GM19025 (cell line): ENCODE measurements around the gene PTPN11.

ENCODE experiments used
- ATAC-seq: cut with Tn5 transposase; IDR thresholded peaks from one replicate; pipeline ENCODE4 v1.9.1; 2021; ENCODE audit warnings: mild to moderate bottlenecking, low read depth, moderate library complexity; ENCODE audit not compliant: unreplicated experiment

Gene PTPN11

DNA sequence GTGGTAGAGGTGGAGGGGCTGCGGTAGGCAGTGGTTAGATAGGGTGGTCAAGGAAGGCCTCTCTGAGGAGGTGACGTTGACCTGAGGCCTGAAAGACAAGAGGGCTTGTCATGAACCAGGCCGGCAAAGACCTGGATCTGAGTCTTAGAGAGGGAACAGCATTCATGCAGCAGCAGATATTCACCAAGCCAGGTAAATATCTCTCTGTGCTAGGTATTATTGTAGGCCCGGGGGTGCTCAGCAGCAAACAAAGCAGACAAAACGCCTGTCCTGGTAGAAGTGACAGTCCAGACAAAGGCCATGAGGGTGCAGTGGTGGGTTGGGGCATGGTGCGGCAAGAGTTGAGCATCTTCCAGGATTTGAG lies 117.6 kb downstream of the PTPN11 start:
- ATAC-seq, result no peak

DNA sequence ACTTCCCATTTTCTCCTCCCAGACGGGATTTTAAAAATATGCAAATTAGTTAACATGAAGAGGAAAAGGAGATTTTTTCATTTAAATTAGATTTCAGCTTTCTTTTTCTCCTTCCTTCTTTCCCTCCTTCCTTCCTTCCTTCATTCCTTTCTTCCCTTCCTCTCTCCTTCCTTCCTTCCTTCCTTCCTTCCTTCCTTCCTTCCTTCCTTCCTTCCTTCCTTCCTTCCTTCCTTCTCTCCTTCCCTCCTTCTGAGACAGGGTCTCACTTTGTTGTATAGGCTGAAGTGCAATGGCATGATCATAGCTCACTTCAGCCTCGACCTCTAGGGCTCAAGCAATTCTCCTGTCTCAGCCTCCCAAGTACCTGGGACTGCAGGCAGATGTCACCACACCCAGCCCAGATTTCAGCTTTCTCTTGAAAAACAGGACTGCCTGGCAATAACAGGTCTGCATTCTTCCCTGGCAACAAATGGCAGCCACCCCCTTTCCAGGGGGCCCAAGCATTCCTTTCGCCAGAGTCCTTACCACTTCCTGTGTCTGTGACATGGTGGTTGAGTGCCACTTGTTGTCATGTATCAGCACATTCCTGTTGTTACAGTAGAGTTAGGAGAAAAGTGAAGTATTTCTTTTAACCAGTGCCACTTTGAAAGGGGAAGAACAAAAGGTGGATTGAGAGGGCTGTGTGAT lies 119.1 kb downstream of the PTPN11 start:
- ATAC-seq, result no peak

DNA sequence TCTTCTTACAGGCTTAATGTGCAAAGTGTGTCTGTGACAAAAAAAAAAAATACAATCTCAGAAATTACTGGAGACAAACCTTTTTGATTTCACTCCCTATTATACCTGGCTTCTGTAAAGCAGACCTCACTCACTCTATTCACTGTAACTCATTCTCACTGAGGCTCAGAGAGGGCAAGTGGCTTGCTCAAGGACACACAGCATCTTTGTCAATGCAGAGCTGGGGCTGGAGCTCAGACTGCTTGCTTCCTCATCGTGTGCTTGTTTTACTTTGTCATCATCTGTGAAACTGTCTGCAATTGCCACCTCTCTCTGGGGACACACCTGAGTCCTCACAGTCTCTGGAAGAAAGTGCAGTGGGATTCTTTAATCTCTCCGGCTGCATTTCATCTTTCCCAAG lies 120.0 kb downstream of the PTPN11 start:
- no peak for ATAC-seq

DNA sequence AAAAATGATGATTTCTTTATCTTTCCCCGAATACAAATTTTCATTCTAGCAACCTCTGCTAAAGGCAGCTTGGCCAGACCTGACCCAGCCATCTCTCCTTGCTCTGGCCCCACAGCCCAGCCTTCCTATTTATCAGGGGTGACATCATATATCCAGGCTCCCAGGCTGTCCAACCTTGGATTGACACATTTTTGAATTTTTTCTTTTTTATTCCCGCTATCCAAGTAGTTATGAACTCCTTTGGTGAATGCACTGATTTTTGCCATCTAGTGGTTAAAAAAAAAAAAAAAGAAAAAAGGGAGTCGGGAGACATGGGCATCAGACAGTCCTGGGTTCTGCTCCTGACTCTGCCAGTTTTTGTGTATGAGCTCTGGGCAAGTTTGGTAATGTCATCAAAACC lies 120.5 kb downstream of the PTPN11 start:
- no peak for ATAC-seq

DNA sequence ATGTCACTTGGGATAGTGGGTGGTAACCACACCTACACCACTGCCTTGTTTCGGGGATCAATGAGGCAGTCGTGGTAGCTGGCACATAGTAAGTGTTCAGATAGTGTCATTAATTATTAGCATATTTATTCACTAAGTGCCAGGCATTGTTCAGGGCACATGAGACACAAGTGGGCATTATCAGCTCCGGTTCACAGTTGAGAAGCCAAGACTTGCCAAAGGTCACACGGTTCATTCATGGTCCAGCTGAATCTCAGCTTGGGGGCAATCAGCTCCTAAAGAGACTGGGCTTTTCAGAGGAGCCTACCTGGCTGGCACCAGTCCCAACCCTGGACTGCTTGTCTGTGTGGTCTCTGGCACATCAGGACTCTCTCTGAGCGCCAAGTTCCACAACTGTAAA lies 121.3 kb downstream of the PTPN11 start:
- ATAC-seq, result no peak

DNA sequence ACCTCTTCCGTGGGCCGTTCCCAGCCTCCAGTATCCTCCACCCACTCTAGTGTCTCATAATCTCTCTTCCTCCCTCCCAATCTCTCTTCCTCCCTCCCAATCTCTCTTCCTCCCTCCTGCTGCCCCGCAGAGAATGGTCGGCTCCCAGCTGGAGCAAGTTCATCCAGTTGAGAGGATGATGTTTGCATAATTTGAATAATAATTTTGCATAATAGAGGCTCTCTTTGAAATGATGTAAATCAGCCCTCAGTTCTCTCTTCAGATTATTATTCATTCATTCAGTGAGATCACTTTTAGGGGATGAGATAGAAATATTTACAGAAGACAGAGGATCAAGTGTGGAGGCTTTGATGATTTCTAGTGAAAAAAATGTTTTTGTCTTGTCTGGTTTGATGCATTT lies 125.0 kb downstream of the PTPN11 start:
- ATAC-seq, result no peak

DNA sequence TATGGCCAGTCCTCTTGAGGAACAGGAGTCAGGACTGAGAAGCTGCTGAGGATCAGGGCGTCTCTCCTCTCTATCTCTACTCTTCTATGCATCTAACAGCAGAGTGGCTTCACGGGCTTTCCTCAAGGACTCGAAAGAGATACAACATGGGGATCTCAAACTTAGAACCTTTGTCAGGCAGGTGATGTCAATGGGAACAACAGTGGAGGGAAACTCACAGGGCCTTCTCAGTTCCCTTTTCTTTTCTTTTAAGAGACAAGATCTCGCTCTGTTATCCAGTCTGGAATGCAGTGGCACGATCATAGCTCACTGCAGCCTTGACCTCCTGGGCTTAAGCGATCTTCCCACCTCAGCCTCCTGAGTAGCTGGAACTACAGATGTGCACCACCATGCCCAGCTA lies 127.6 kb downstream of the PTPN11 start:
- no peak for ATAC-seq

DNA sequence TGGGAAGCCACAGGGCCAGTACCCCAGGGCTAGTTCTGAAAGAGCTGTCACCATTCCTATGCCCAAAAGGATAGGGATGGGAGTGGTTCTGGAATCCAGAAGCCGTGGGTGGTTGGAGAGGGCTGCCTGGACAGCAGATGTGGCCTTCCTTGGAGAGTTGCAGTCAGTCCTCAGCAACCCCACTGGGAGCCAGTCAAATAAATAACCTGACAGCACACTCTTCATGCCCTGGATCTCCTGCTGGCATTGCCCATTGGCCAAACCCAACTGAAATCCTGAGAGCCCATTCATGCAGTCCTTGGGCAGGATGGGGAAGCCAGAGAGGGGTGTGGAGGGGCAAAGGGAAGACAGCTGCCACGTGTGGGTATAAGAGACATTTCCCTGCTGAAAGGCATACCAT lies 128.2 kb downstream of the PTPN11 start:
- no peak for ATAC-seq

DNA sequence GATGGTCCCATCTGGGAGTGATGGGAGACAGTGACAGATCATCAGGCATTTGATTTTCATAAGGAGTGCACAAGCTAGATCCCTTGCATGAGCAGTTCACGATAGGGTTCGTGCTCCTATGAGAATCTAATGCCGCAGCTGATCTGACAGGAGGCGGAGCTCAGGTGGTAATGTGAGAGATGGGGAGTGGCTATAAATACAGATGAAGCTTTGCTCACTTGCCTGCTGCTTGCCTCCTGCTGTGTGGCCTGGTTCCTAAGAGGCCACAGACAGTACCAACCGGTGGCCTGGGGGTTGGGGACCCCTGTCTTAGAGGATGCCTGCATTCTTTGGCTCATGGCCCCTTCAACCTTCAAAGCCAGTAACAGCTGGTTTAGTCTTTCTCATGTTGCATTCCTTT lies 130.3 kb downstream of the PTPN11 start:
- ATAC-seq, result no peak

DNA sequence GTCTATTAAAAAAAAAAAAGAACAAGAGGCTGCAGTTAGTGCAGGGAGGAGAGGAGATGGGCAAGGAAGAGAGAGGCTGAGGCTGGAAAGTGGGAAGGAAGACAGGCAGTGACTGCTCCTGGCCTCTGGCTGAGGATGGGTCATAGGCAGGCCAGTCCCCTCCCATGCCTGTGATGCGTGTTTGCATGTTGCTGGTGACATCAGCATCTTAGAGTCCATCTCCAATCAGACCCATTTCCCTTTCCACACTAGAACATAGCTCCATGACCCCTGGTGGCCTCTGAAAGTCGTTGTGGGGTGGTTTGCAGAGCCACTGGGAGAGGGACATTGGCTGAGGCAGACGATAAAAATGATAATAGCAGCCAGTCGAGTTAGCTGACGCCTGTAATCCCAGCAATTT lies 132.9 kb downstream of the PTPN11 start:
- no peak for ATAC-seq

DNA sequence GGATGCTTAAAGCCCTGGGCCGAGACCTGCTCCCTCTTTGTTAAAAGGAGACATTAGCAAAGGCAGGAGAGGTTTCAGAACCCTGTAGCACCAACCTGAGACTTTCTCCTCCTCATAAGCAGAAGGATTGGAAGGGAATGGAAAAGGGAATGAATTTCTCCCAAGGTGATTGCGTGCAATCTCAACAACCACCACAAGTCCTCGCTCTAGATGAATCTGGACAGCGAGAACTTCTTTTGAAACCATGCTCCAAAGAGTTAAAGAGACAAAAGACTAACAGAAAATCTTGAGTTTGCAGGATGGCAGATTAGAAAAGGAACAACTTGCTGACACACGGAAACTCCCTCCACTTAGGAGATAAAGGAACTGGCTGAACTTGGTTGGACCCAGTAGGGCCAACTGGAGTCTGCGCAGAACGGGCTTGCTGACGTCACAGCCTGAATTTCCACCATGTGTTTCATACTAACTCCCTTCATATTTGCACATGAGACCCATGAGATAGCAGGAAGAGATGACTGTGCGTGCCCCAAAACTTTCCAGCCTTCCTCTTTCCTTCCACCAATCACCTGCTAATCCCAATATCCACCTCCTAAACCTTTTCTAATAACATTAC lies 137.0 kb downstream of the PTPN11 start:
- ATAC-seq, result no peak

DNA sequence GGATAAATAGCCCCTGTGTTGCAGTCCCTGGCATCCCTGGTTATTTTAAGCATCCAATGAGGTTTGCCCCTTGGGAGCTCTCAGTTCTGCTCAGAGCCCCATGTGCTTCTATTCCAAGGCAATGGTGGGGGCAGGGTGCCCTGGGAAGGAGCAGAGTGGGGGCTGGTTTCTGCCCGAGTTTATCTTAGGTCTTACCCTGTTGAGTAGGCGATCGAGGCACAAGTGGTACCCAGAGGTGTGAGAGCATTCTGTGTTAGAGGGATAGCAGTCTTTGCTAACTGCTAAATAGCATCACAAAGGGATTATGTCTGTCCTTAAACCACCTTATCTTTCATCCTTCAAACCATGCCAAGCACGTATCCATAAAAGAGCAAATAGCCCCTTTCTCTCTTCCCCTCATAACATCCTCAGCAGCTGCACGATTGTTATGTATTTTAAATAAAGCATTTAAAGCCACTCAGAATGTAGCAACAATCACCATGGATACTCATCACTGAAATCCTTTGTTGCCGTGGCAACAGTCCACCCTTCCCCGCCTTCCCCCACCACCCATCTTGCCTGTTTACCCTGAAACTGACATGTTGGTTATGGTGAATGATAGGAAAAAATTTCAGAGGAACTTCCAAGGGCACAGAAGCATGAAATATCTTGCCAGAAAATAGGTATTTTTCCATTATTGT lies 139.3 kb downstream of the PTPN11 start:
- no peak for ATAC-seq
